Neural cell (in vitro differentiated cells): ENCODE data around the gene PRKG1. TPM values are rescaled to one million over a fixed set of nuclear protein-coding genes. Genes with fewer than 3 reads are reported as not detected.

Experiments used
- H2AFZ ChIP-seq: fragments of 200-600, 300-800 bp; sonication (generic), shearing (Covaris generic); 2 replicates; pipeline ENCODE4 v1.6.0; 2014; ENCODE audit warnings: low read depth, mild to moderate bottlenecking, antibody characterized with exemption, low read length, moderate library complexity
- H3F3A ChIP-seq: fragments of 200-600 bp; shearing (Covaris generic); 2 replicates; pipeline ENCODE4 v1.6.1; 2016; ENCODE audit warnings: mild to moderate bottlenecking, moderate library complexity, mixed read lengths, antibody characterized with exemption, low read length; ENCODE audit not compliant: insufficient read depth, poor library complexity, severe bottlenecking
- H3K27ac ChIP-seq: fragments of 200-600, 300-800 bp; sonication (generic), shearing (Covaris generic); 2 replicates; pipeline ENCODE4 v1.5.1; 2014; ENCODE audit warnings: mild to moderate bottlenecking, low read length, moderate library complexity
- H3K27me3 ChIP-seq: fragments of 300-800, 200-600 bp; sonication (generic), shearing (Covaris generic); 2 replicates; pipeline ENCODE4 v1.6.0; 2014; ENCODE audit warnings: mild to moderate bottlenecking, low read depth, low read length, moderate library complexity; ENCODE audit not compliant: insufficient read depth
- H3K36me3 ChIP-seq: fragments of 300-800, 200-600 bp; sonication (generic), shearing (Covaris generic); 2 replicates; pipeline ENCODE4 v1.5.1; 2014; ENCODE audit warnings: mild to moderate bottlenecking, antibody characterized with exemption, low read length, moderate library complexity; ENCODE audit not compliant: insufficient read depth
- H3K4me2 ChIP-seq: fragments of 300-800, 200-600 bp; sonication (generic), shearing (Covaris generic); 2 replicates; pipeline ENCODE4 v1.6.0; 2014; ENCODE audit warnings: mild to moderate bottlenecking, low read length
- H3K4me3 ChIP-seq: fragments of 300-800, 200-600 bp; sonication (generic), shearing (Covaris generic); 2 replicates; pipeline ENCODE4 v1.5.1; 2014; ENCODE audit warnings: mild to moderate bottlenecking, low read length, moderate library complexity
- H3K79me2 ChIP-seq: fragments of 200-600 bp; shearing (Covaris generic); replicated peaks from 2 replicates; pipeline ENCODE4 v1.6.0; 2014; ENCODE audit warnings: mild to moderate bottlenecking, low read length, moderate library complexity; ENCODE audit not compliant: insufficient read depth
- H3K9ac ChIP-seq: fragments of 300-800, 200-600 bp; sonication (generic), shearing (Covaris generic); 2 replicates; pipeline ENCODE4 v1.6.1; 2016; ENCODE audit warnings: mild to moderate bottlenecking, low read length, mixed read lengths
- H3K9me2 ChIP-seq: fragments of 200-600 bp; shearing (Covaris generic); 2 replicates; pipeline ENCODE4 v1.6.1; 2016; ENCODE audit warnings: mild to moderate bottlenecking, low read length, mixed read lengths; ENCODE audit not compliant: insufficient read depth
- H3K9me3 ChIP-seq: fragments of 200-600, 300-800 bp; sonication (generic), shearing (Covaris generic); 2 replicates; pipeline ENCODE4 v1.6.1; 2016; ENCODE audit warnings: mild to moderate bottlenecking, mixed run types, low read length, moderate library complexity, mixed read lengths
- H4K20me1 ChIP-seq: fragments of 200-600 bp; shearing (Covaris generic); 2 replicates; pipeline ENCODE4 v1.6.1; 2016; ENCODE audit warnings: mild to moderate bottlenecking, mixed run types; ENCODE audit not compliant: insufficient read depth
- EP300 ChIP-seq: fragments of 450-650 bp; conservative IDR thresholded peaks from 2 replicates; pipeline ENCODE4 v1.6.1; 2014; ENCODE audit warnings: antibody characterized with exemption, mild to moderate bottlenecking, moderate library complexity; ENCODE audit not compliant: poor library complexity, severe bottlenecking
- EZH2 ChIP-seq: fragments of 200-600, 300-800 bp; shearing (Covaris generic), sonication (generic); IDR thresholded peaks from 2 replicates; pipeline ENCODE4 v1.6.1; 2014; ENCODE audit warnings: antibody characterized with exemption, low read length, borderline replicate concordance, mild to moderate bottlenecking; ENCODE audit not compliant: insufficient read depth, poor library complexity, severe bottlenecking
- MXI1 ChIP-seq: fragments of 450-650 bp; conservative IDR thresholded peaks from 2 replicates; pipeline ENCODE4 v1.6.1; 2014; ENCODE audit warnings: antibody characterized with exemption, mild to moderate bottlenecking; ENCODE audit not compliant: poor library complexity, severe bottlenecking
- POLR2AphosphoS5 ChIP-seq: IDR thresholded peaks from 2 replicates; pipeline ENCODE4 v1.6.1; 2012
- RAD21 ChIP-seq: fragments of 450-650 bp; conservative IDR thresholded peaks from 2 replicates; pipeline ENCODE4 v1.6.1; 2014; ENCODE audit warnings: antibody characterized with exemption, mild to moderate bottlenecking, moderate library complexity
- SMC3 ChIP-seq: fragments of 450-650 bp; conservative IDR thresholded peaks from 2 replicates; pipeline ENCODE4 v1.6.1; 2014; ENCODE audit warnings: antibody characterized with exemption, mild to moderate bottlenecking, moderate library complexity; ENCODE audit not compliant: poor library complexity
- TAF1 ChIP-seq: IDR thresholded peaks from 2 replicates; pipeline ENCODE4 v1.6.1; 2012; ENCODE audit warnings: low read depth
- polyA plus RNA-seq: library from polyadenylated mRNA; depleted of rRNA; stranded (reverse); fragments of >200 nt; gene quantifications from 2 replicates; pipeline ENCODE4 v1.2.3, GENCODE V29; 2014
- TF ChIP-seq, protein P1 (sequence below): fragments of 450-650 bp; IDR thresholded peaks from 2 replicates; pipeline ENCODE4 v1.5.1; 2014; ENCODE audit warnings: antibody characterized with exemption, mild to moderate bottlenecking, moderate library complexity; ENCODE audit not compliant: poor library complexity, severe bottlenecking
- TF ChIP-seq, protein P2 (sequence below): IDR thresholded peaks from 2 replicates; pipeline ENCODE4 v1.6.1; 2012; ENCODE audit warnings: borderline replicate concordance

PRKG1 gene
- polyA plus RNA-seq, 1 donor from 2014 or later = 2.2 TPM

DNA sequence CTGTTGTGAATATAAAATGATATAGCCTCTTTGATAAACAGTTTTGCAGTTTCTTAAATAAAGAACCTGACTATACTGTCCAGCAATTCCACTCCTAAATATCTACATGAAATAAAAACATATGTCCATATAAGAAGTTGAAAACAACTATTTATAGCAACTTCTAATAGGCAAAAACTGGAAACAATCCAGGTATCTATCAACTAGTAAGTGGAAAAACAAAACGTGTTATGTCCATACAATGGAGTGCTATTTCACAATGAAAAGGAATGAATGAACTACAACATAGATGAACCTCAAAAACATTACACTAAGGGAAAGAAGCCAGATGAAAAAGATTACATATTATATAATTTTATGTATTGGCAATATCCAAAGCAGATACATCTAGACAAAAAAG, 356.2 kb downstream of the PRKG1 start:
- no peaks in the 10 kb centered on the region for H3K9me2 ChIP-seq
- H3K4me2 ChIP-seq = no peak overlapping the region
- no peaks in the 10 kb centered on the region for H3F3A ChIP-seq
- H2AFZ ChIP-seq = no peak overlapping the region
- TF ChIP-seq POLR2AphosphoS5 (no peak), EZH2 (no peak), MXI1 (no peak), SMC3 (no peak), EP300 (no peak), RAD21 (no peak)
- TF ChIP-seq, protein P1, sequence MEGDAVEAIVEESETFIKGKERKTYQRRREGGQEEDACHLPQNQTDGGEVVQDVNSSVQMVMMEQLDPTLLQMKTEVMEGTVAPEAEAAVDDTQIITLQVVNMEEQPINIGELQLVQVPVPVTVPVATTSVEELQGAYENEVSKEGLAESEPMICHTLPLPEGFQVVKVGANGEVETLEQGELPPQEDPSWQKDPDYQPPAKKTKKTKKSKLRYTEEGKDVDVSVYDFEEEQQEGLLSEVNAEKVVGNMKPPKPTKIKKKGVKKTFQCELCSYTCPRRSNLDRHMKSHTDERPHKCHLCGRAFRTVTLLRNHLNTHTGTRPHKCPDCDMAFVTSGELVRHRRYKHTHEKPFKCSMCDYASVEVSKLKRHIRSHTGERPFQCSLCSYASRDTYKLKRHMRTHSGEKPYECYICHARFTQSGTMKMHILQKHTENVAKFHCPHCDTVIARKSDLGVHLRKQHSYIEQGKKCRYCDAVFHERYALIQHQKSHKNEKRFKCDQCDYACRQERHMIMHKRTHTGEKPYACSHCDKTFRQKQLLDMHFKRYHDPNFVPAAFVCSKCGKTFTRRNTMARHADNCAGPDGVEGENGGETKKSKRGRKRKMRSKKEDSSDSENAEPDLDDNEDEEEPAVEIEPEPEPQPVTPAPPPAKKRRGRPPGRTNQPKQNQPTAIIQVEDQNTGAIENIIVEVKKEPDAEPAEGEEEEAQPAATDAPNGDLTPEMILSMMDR = no peak
- no peak overlapping the region for H3K4me3 ChIP-seq
- H3K9me3 ChIP-seq = no peaks in the 10 kb centered on the region
- H3K27ac ChIP-seq = no peak overlapping the region
- no peaks in the 10 kb centered on the region for H3K36me3 ChIP-seq
- no peaks in the 10 kb centered on the region for H4K20me1 ChIP-seq
- H3K9ac ChIP-seq = no peak overlapping the region
- no peaks in the 10 kb centered on the region for H3K27me3 ChIP-seq
- no peaks in the 10 kb centered on the region for H3K79me2 ChIP-seq

DNA sequence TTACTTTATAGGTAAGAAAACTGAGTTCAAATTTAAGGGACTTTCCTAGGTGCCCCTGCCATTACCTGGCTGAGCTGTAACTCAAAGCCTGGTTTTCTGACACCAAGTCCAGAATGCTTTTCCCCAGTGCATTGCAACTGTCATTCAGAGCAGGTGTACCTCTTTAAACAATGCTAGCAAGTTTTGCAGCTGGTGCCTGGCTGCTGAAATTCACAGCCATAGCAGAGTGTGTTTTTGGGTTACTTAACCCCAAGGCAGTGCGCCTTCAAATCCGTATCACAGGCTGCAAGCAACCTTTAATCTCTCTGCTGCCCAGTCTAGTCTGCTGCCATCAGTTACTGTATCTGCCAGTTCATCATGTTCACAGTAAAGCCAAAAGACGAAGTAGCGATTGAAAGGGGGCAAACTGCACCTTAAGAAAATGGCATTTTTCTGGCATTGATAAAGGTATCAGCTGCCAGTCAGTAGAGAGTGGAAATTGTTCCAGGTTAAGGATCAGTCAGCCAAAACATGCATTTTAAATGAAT, 359.7 kb downstream of the PRKG1 start:
- H3K4me2 ChIP-seq = no peak overlapping the region
- H3K4me3 ChIP-seq = no peak overlapping the region
- H3K36me3 ChIP-seq = no peaks in the 10 kb centered on the region
- H3K27ac ChIP-seq = no peak overlapping the region
- no peaks in the 10 kb centered on the region for H3F3A ChIP-seq
- no peak for TF ChIP-seq MXI1
- TF ChIP-seq, protein P2, sequence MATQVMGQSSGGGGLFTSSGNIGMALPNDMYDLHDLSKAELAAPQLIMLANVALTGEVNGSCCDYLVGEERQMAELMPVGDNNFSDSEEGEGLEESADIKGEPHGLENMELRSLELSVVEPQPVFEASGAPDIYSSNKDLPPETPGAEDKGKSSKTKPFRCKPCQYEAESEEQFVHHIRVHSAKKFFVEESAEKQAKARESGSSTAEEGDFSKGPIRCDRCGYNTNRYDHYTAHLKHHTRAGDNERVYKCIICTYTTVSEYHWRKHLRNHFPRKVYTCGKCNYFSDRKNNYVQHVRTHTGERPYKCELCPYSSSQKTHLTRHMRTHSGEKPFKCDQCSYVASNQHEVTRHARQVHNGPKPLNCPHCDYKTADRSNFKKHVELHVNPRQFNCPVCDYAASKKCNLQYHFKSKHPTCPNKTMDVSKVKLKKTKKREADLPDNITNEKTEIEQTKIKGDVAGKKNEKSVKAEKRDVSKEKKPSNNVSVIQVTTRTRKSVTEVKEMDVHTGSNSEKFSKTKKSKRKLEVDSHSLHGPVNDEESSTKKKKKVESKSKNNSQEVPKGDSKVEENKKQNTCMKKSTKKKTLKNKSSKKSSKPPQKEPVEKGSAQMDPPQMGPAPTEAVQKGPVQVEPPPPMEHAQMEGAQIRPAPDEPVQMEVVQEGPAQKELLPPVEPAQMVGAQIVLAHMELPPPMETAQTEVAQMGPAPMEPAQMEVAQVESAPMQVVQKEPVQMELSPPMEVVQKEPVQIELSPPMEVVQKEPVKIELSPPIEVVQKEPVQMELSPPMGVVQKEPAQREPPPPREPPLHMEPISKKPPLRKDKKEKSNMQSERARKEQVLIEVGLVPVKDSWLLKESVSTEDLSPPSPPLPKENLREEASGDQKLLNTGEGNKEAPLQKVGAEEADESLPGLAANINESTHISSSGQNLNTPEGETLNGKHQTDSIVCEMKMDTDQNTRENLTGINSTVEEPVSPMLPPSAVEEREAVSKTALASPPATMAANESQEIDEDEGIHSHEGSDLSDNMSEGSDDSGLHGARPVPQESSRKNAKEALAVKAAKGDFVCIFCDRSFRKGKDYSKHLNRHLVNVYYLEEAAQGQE = no peak
- TF ChIP-seq EP300 = no peak
- TF ChIP-seq, protein P1 = no peak
- TF ChIP-seq SMC3 = no peak
- no peak for TF ChIP-seq TAF1
- no peak for TF ChIP-seq POLR2AphosphoS5
- no peak for TF ChIP-seq EZH2
- TF ChIP-seq RAD21 = no peak
- no peak overlapping the region for H2AFZ ChIP-seq
- H3K9ac ChIP-seq = no peak overlapping the region
- no peaks in the 10 kb centered on the region for H3K9me3 ChIP-seq
- H3K79me2 ChIP-seq = no peaks in the 10 kb centered on the region
- H3K27me3 ChIP-seq = no peaks in the 10 kb centered on the region
- H4K20me1 ChIP-seq = no peaks in the 10 kb centered on the region
- H3K9me2 ChIP-seq = no peaks in the 10 kb centered on the region
